GM23248 (cell line): ENCODE results near the gene CLECL1.

Experiments
- EZH2 ChIP-seq: fragments of 200-600 bp; sonication (generic); IDR thresholded peaks from 2 replicates; pipeline ENCODE4 v1.6.1; 2018; ENCODE audit warnings: antibody characterized with exemption, mild to moderate bottlenecking; ENCODE audit not compliant: insufficient read depth, poor library complexity, severe bottlenecking
- EZH2phosphoT487 ChIP-seq: fragments of 200-600 bp; sonication (generic); IDR thresholded peaks from 2 replicates; pipeline ENCODE4 v1.6.1; 2018; ENCODE audit warnings: antibody characterized with exemption, moderate library complexity, mild to moderate bottlenecking, low read depth; ENCODE audit not compliant: insufficient read depth

DNA sequence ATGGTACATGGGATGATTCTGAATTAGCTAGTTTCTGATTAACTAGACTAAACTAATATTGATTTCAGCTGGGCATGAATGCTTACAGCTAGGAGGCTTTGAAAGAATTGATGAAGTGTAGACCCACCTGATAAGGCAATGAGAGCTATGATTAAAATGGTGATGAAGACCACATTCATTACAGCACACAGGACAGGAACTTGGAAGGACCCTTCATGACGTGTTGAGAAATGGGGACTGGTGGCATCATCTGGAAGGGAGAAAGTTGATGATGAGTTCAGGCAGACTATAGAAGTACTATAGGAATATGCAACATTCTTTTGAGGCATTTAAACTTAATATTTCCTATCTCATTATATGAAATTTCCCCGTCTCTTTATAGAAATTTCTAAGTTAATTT, 23.3 kb upstream of the CLECL1 start:
- TF ChIP-seq EZH2phosphoT487 (no peak), EZH2 (no peak)
